ENCODE results near the gene DMTF1. TPM values are rescaled to one million over a fixed set of nuclear protein-coding genes. Genes with fewer than 3 reads are reported as not detected.
A peak's percentile ranks its signal among the peaks of the same experiment; 100 is the strongest.

The DMTF1 gene
- polyA plus RNA-seq, 3 donors, result 4.9 to 108 (median 8.3) TPM

DNA sequence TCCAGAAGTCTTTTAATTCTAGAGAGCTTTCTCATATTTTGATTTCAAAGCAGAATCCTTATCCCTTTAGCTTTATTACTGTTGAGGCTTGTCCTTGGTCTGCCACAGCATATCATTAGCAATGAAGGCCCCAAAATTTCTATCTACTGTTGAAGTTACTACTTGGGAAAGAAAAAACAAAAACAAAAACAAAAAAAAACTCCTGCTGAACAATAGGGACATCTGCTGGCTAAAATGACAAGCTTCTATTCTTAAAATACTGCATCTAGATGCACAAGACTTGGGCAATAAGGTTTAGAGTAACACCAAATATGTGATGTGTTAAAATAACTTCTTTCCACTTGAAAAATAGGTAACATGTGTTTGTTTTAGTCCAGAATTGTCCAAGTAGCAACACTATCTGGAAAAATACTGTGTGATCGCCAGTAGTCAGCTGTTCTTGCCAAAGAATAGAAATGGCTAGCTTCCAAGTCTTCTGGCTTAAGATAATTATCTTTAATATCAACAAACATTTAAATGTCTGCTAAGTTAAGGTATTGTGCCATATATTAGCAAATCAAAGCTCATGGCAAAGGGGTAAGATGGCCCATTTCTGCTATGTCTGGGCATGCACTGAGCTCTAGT is 3.8 kb upstream of the DMTF1 start:
- no peak overlapping the region for H3K27ac Mint-ChIP-seq
- intact Hi-C loops (cut with micrococcal nuclease), result no loop called here

DNA sequence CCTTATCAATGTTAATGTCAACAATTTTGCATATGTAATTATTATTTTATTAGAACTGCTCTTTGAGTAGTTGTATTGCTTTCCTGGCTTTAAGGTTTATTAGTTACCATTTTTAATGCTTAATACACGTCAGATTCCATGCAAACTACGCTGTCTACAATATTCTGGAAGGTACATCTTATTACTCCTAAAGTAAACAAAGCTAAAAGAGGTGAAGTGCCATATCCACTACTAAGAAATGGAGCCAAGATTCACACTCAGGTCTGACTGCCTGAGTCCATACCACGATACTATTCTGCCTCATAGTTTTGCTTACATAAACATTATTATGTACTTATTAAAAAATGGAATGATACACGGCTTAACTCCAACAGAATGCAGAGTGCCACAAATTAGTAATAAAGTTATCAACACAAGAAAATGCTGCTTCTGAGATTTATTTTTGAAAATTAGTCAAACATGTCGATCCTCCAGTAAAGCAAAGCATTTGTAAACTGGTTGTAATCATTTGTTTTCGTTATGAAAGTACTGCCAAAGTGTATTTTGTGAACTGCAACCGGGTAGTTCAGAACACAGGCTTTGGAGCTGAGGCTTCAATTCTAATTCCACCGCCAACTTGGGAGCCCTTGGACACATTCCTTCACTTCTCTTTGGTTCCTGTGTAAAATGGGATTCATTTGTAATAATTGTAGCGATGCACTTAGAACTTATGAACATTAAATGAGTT is 1.1 kb upstream of the DMTF1 start:
- Histone ChIP-seq H3K4me3 (replicated peaks in 1 of 3; ENCODE audit: low read depth in 2 of 3, low read length in 3 of 3) (peak overlapping the region; percentile 87 to 96 (median 93)), H3K4me1 (ENCODE audit: control insufficient read depth in 1 of 2, insufficient read depth in 2 of 2, low read length in 2 of 2) (peaks cover 17 to 27% of the 10 kb centered on the region in 2 donors), H3K4me2 (replicated peaks; ENCODE audit: extremely low read depth, low read length, poor library complexity, severe bottlenecking) (peak overlapping the region; percentile 74), H3K27me3 (ENCODE audit: control insufficient read depth in 2 of 2, insufficient read depth in 2 of 2, low read length in 2 of 2) (no peaks in the 10 kb centered on the region), H3K36me3 (replicated peaks in 1 of 2; ENCODE audit: control insufficient read depth in 1 of 2, insufficient read depth in 2 of 2, low read length in 2 of 2) (no peaks in the 10 kb centered on the region), H3K27ac (ENCODE audit: low read depth in 1 of 2, low read length in 2 of 2) (peak overlapping the region in 1 of 2 donors; percentile 98), H3K9me3 (replicated peaks in 1 of 2; ENCODE audit: control insufficient read depth in 1 of 2, insufficient read depth in 1 of 2, low read length in 2 of 2) (no peaks in the 10 kb centered on the region), H3K9ac (ENCODE audit: insufficient read depth, low read length, poor library complexity, severe bottlenecking) (no peak overlapping the region), H4K20me1 (ENCODE audit: insufficient read depth, low read length) (peaks cover 17% of the 10 kb centered on the region), H2AFZ (ENCODE audit: insufficient read depth, low read depth, low read length, poor library complexity, severe bottlenecking) (peak overlapping the region; percentile 74), H3K79me2 (ENCODE audit: insufficient read depth, low read length) (peaks cover 34% of the 10 kb centered on the region)
- Mint-ChIP-seq H3K4me1 (peaks cover 25% of the 10 kb centered on the region), H3K4me3 (peak overlapping the region in 1 of 2 donors; percentile 96), H3K36me3 (peaks cover 6 to 7% of the 10 kb centered on the region in 2 donors), H3K27ac (peak overlapping the region in 4 of 7 donors; percentile 7 to 100 (median 98)), H3K27me3 (ENCODE audit: low read depth in 3 of 3) (peaks cover 0 to 4% (median 0%) of the 10 kb centered on the region in 3 donors), H3K9me3 (peaks cover 0 to 6% (median 3%) of the 10 kb centered on the region in 7 donors)
- WGBS (ENCODE audit: insufficient coverage), result 80% methylated on average over 1 of the region's 9 CpGs
- no peak for DNase-seq
- intact Hi-C loops (cut with micrococcal nuclease), result loop anchor here (10.0 kb wide), 2 partner anchors 64 to 724 kb away; partner anchors contain the start of genes TMEM243 (in 2 of the 2), DBF4 (in 1 of the 2) and SLC25A40 (in 1 of the 2)
- TF ChIP-seq, protein P1, sequence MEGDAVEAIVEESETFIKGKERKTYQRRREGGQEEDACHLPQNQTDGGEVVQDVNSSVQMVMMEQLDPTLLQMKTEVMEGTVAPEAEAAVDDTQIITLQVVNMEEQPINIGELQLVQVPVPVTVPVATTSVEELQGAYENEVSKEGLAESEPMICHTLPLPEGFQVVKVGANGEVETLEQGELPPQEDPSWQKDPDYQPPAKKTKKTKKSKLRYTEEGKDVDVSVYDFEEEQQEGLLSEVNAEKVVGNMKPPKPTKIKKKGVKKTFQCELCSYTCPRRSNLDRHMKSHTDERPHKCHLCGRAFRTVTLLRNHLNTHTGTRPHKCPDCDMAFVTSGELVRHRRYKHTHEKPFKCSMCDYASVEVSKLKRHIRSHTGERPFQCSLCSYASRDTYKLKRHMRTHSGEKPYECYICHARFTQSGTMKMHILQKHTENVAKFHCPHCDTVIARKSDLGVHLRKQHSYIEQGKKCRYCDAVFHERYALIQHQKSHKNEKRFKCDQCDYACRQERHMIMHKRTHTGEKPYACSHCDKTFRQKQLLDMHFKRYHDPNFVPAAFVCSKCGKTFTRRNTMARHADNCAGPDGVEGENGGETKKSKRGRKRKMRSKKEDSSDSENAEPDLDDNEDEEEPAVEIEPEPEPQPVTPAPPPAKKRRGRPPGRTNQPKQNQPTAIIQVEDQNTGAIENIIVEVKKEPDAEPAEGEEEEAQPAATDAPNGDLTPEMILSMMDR (IDR thresholded peaks at IDR 0.05), result no peak

More for the DNA sequence above, 3.8 kb upstream of the DMTF1 start:
- no CpG with 5 or more reads among the region's 1 CpG for WGBS (ENCODE audit: insufficient coverage)
- peaks cover 8 to 9% of the 10 kb centered on the region in 2 donors for H3K4me1 ChIP-seq (ENCODE audit: control insufficient read depth in 1 of 2, insufficient read depth in 2 of 2, low read length in 2 of 2)
- H3K27me3 ChIP-seq (ENCODE audit: control insufficient read depth in 2 of 2, insufficient read depth in 2 of 2, low read length in 2 of 2), result no peaks in the 10 kb centered on the region
- H2AFZ ChIP-seq (ENCODE audit: insufficient read depth, low read depth, low read length, poor library complexity, severe bottlenecking), result no peak overlapping the region
- H3K9me3 ChIP-seq (replicated peaks in 1 of 2; ENCODE audit: control insufficient read depth in 1 of 2, insufficient read depth in 1 of 2, low read length in 2 of 2), result no peaks in the 10 kb centered on the region
- H3K9me3 Mint-ChIP-seq, result peaks cover 0 to 6% (median 3%) of the 10 kb centered on the region in 7 donors
- H3K9ac ChIP-seq (ENCODE audit: insufficient read depth, low read length, poor library complexity, severe bottlenecking), result no peak overlapping the region
- H3K4me1 Mint-ChIP-seq, result peaks cover 13% of the 10 kb centered on the region
- no peaks in the 10 kb centered on the region for H4K20me1 ChIP-seq (ENCODE audit: insufficient read depth, low read length)
- no peaks in the 10 kb centered on the region for H3K36me3 ChIP-seq (replicated peaks in 1 of 2; ENCODE audit: control insufficient read depth in 1 of 2, insufficient read depth in 2 of 2, low read length in 2 of 2)
- H3K4me3 Mint-ChIP-seq, result no peak overlapping the region
- no peak overlapping the region for H3K4me2 ChIP-seq (replicated peaks; ENCODE audit: extremely low read depth, low read length, poor library complexity, severe bottlenecking)
- DNase-seq, result peak in 1 of 3 donors; percentile 3
- TF ChIP-seq, protein P1 (IDR thresholded peaks at IDR 0.05), result peak; percentile 40
- no peak overlapping the region for H3K4me3 ChIP-seq (replicated peaks in 1 of 3; ENCODE audit: low read depth in 2 of 3, low read length in 3 of 3)
- H3K79me2 ChIP-seq (ENCODE audit: insufficient read depth, low read length), result peaks cover 6% of the 10 kb centered on the region
- H3K27me3 Mint-ChIP-seq (ENCODE audit: low read depth in 3 of 3), result peaks cover 0 to 4% (median 0%) of the 10 kb centered on the region in 3 donors
- no peaks in the 10 kb centered on the region for H3K36me3 Mint-ChIP-seq
- H3K27ac ChIP-seq (ENCODE audit: low read depth in 1 of 2, low read length in 2 of 2), result no peak overlapping the region

Measured in CD14-positive monocyte (primary cell).